HepG2 (cell line): ENCODE results near the gene BANK1. TPM values are rescaled to one million over a fixed set of nuclear protein-coding genes. Genes with fewer than 3 reads are reported as not detected.

Source experiments
- ATAC-seq: fragments of 200-7000 bp; cut with Tn5 transposase; 3 replicates; pipeline ENCODE4 v1.9.1; 2020; ENCODE audit warnings: mild to moderate bottlenecking, moderate library complexity
- BruUV-seq: library from RNA; stranded (reverse); fragments of 400-500 nt; replicated peaks from 2 replicates; lab custom pipeline; 2021; lab: Mats Ljungman, UMichigan
- CTCF ChIA-PET: fragments of 300-600 bp; formaldehyde crosslinking; extraction: SDS; loops from one replicate; lab custom pipeline; 2021; ENCODE audit warnings: low total read pairs, inconsistent platforms, low intra/inter-chr PET ratio; lab: Yijun Ruan, JAX
- POLR2A ChIA-PET: fragments of 350-600 bp; sonication (Branson Sonifier 250); formaldehyde crosslinking; loops from one replicate; lab custom pipeline; 2020; ENCODE audit warnings: antibody characterized with exemption, inconsistent platforms; lab: Yijun Ruan, JAX
- DNase-seq: peaks from one replicate; pipeline ENCODE4 v3.0.0-alpha.2; 2015; ENCODE audit warnings: low spot score
- FAIRE-seq: peaks from 3 replicates; lab custom pipeline; 2011; peaks lifted over from hg19 to GRCh38; lab: Jason Lieb, UNC
- H2AFZ ChIP-seq: one replicate; pipeline ENCODE4 v1.6.1; 2011; ENCODE audit warnings: low read length, inconsistent platforms
- H3K27ac ChIP-seq: fragments of 300-600 bp; 3 replicates; pipeline ENCODE4 v1.8.0; 2011; ENCODE audit warnings: mixed run types, mild to moderate bottlenecking, mixed read lengths, low read length, inconsistent platforms; ENCODE audit not compliant: insufficient read depth; ENCODE audit errors: extremely low read length
- H3K27me3 ChIP-seq, 2 experiments: fragments of 200-600 bp in 1 of 2; 2 replicates in 1 of 2; 3 replicates in 1 of 2; pipeline versions ENCODE4 v1.6.0 to v1.8.0; 2011; ENCODE audit warnings: low read length in 2 of 2, mild to moderate bottlenecking in 2 of 2, moderate library complexity in 2 of 2, inconsistent platforms in 1 of 2; ENCODE audit not compliant: insufficient read depth in 2 of 2, control insufficient read depth in 1 of 2
- H3K36me3 ChIP-seq, 2 experiments: fragments of 200-600 bp in 1 of 2; replicated peaks in 1 of 2; 2 replicates in 1 of 2; 3 replicates in 1 of 2; pipeline versions ENCODE4 v1.5.1 to v1.8.0; 2011; ENCODE audit warnings: low read length in 2 of 2, inconsistent platforms in 1 of 2; ENCODE audit not compliant: insufficient read depth in 2 of 2, control insufficient read depth in 1 of 2
- H3K4me1 ChIP-seq: 2 replicates; pipeline ENCODE4 v1.5.1; 2012; ENCODE audit warnings: low read length, inconsistent platforms; ENCODE audit not compliant: insufficient read depth
- H3K4me2 ChIP-seq: 2 replicates; pipeline ENCODE4 v1.6.0; 2011; ENCODE audit warnings: low read depth, low read length, inconsistent platforms
- H3K4me3 ChIP-seq, 3 experiments: fragments of 200-600 bp in 1 of 3; sonication (generic), shearing (Covaris generic) in 1 of 3; replicated peaks in 1 of 3; 2 replicates each; pipeline ENCODE4 v1.5.1; 2011 to 2016; ENCODE audit warnings: low read length in 3 of 3, inconsistent platforms in 2 of 3, low read depth in 2 of 3, mild to moderate bottlenecking in 2 of 3, control low read depth in 1 of 3, mixed read lengths in 1 of 3; ENCODE audit not compliant: insufficient read depth in 1 of 3
- H3K79me2 ChIP-seq: one replicate; pipeline ENCODE4 v1.6.1; 2011; ENCODE audit warnings: low read length, inconsistent platforms; ENCODE audit not compliant: insufficient read depth
- H3K9ac ChIP-seq: 2 replicates; pipeline ENCODE4 v1.6.0; 2011; ENCODE audit warnings: mild to moderate bottlenecking, low read depth, low read length, inconsistent platforms; ENCODE audit not compliant: insufficient read depth
- H3K9me3 ChIP-seq: 2 replicates; pipeline ENCODE4 v1.5.1; 2012; ENCODE audit warnings: mild to moderate bottlenecking, low read length
- H4K20me1 ChIP-seq: 2 replicates; pipeline ENCODE4 v1.6.0; 2011; ENCODE audit warnings: inconsistent platforms, mild to moderate bottlenecking, low read length, moderate library complexity; ENCODE audit not compliant: insufficient read depth
- EP300 ChIP-seq, 3 experiments: sonication (generic) in 1 of 3; formaldehyde crosslinking in 1 of 3; IDR thresholded peaks; 2 replicates each; pipeline versions ENCODE4 v1.5.1 to v1.6.1; 2011 to 2020; ENCODE audit warnings: low read depth in 2 of 3, low read length in 2 of 3, borderline replicate concordance in 1 of 3, improper control_type of control experiment in 1 of 3, mild to moderate bottlenecking in 1 of 3, missing genetic modification reagents in 1 of 3, moderate library complexity in 1 of 3
- GRHL1 ChIP-seq: sonication (generic); formaldehyde crosslinking; conservative IDR thresholded peaks from 2 replicates; pipeline ENCODE4 v1.8.0; 2022; ENCODE audit warnings: missing genetic modification reagents
- KDM3A ChIP-seq: IDR thresholded peaks from 2 replicates; pipeline ENCODE4 v1.6.1; 2018; ENCODE audit warnings: low read depth, missing compliant biosample characterization
- MLLT10 ChIP-seq: sonication (generic); formaldehyde crosslinking; IDR thresholded peaks from 2 replicates; pipeline ENCODE4 v1.4.0; 2020; ENCODE audit warnings: missing genetic modification reagents
- PATZ1 ChIP-seq: sonication (generic); formaldehyde crosslinking; IDR thresholded peaks from 2 replicates; pipeline ENCODE4 v1.4.0; 2020; ENCODE audit warnings: missing genetic modification reagents
- PBX2 ChIP-seq: IDR thresholded peaks from 2 replicates; pipeline ENCODE4 v1.6.1; 2016; ENCODE audit warnings: control low read depth
- RFX3 ChIP-seq: IDR thresholded peaks from 2 replicates; pipeline ENCODE4 v1.6.1; 2016; ENCODE audit warnings: missing biosample characterization, missing genetic modification reagents
- SP140L ChIP-seq: sonication (generic); formaldehyde crosslinking; IDR thresholded peaks from 2 replicates; pipeline ENCODE4 v1.4.0; 2020; ENCODE audit warnings: missing genetic modification reagents, borderline replicate concordance
- ZBTB43 ChIP-seq: sonication (generic); formaldehyde crosslinking; conservative IDR thresholded peaks from 2 replicates; pipeline ENCODE4 v1.4.0; 2020; ENCODE audit warnings: missing genetic modification reagents
- ZFP1 ChIP-seq: IDR thresholded peaks from 2 replicates; pipeline ENCODE4 v1.6.1; 2016
- ZMYM3 ChIP-seq: sonication (generic); formaldehyde crosslinking; IDR thresholded peaks from 2 replicates; pipeline ENCODE4 v1.5.1; 2020; ENCODE audit warnings: mild to moderate bottlenecking, missing genetic modification reagents
- ZNF138 ChIP-seq: sonication (generic); formaldehyde crosslinking; IDR thresholded peaks from 2 replicates; pipeline ENCODE4 v1.5.0; 2020; ENCODE audit warnings: mild to moderate bottlenecking, low read depth, missing genetic modification reagents
- ZNF3 ChIP-seq: IDR thresholded peaks from 2 replicates; pipeline ENCODE4 v1.7.0; 2017; ENCODE audit warnings: inconsistent platforms
- ZNF33B ChIP-seq: sonication (generic); formaldehyde crosslinking; IDR thresholded peaks from 2 replicates; pipeline ENCODE4 v1.5.1; 2020; ENCODE audit warnings: mild to moderate bottlenecking, missing genetic modification reagents
- ZNF441 ChIP-seq: sonication (generic); formaldehyde crosslinking; IDR thresholded peaks from 2 replicates; pipeline ENCODE4 v1.7.0; 2021; ENCODE audit warnings: missing genetic modification reagents, borderline replicate concordance
- ZNF792 ChIP-seq: IDR thresholded peaks from 2 replicates; pipeline ENCODE4 v1.6.1; 2016
- WGBS: methylation state at CpG from one replicate; pipeline ENCODE4 v1.1.6; 2017; ENCODE audit warnings: low lambda C conversion rate; 5-methylcytosine and 5-hydroxymethylcytosine counted together
- in situ Hi-C: cut with HindIII; loops from 2 replicates; pipeline ENCODE4 v1.10.0; 2017; ENCODE audit warnings: low pct_unique_long_range_greater_than_20kb; ENCODE audit not compliant: extremely low pct_ligation_motif_present
- intact Hi-C: fragments of 100-400 bp; cut with micrococcal nuclease; formaldehyde crosslinking; loops from one replicate; pipeline ENCODE4 v1.10.0; 2022; ENCODE audit not compliant: unreplicated experiment
- polyA plus RNA-seq, 8 experiments: library from polyadenylated mRNA; depleted of rRNA in 3 of 8; stranded (reverse) in 7 of 8; unstranded in 1 of 8; fragments of >200 nt; fragmentation: Illumina TruSeq in 4 of 8; extraction: Trizol in 4 of 8; gene quantifications; 2 replicates each; pipeline versions ENCODE4 v1.2.1 to v1.2.3, GENCODE V29; 2011 to 2016; ENCODE audit warnings: low read depth in 4 of 8, missing spikeins in 1 of 8, mixed read lengths in 1 of 8; ENCODE audit not compliant: insufficient read depth in 1 of 8
- total RNA-seq, 5 experiments: library from RNA; depleted of rRNA; stranded (reverse); fragments of >200 nt; fragmentation: Illumina TruSeq; extraction: Trizol; gene quantifications; 2 replicates each; pipeline ENCODE4 v1.2.3, GENCODE V29; 2016; ENCODE audit warnings: low read depth in 1 of 5

BANK1 gene
- total and polyA plus RNA-seq, 2 of the 13 experiments (the other 11 are each of a cell fraction or from before 2014, with no cell fraction given) = 0.15 TPM; not detected in 1

- no peak for TF ChIP-seq GRHL1 (CRISPR knock-in tag)
- no peak for TF ChIP-seq ZNF138 (CRISPR knock-in tag)
- no peak for TF ChIP-seq ZNF3 (CRISPR knock-in tag)
- TF ChIP-seq ZNF33B (CRISPR knock-in tag) = no peak
- TF ChIP-seq MLLT10 (CRISPR knock-in tag) = no peak
- TF ChIP-seq ZFP1 (CRISPR knock-in tag) = no peak
- TF ChIP-seq EP300 (IDR thresholded peaks at IDR 0.05; ENCODE audit: low read depth in 2 of 2, low read length in 2 of 2) = no peak
- TF ChIP-seq EP300 (CRISPR knock-in tag; IDR thresholded peaks at IDR 0.05; ENCODE audit: borderline replicate concordance) = no peak
Observed at GRCh38 chr4:101835121-101835904, 44.8 kb downstream of the BANK1 start (continued).

- in situ Hi-C loops (no loop called here), intact Hi-C loops (no loop called here)
- no peak for DNase-seq
- Histone ChIP-seq H3K27ac (no peak overlapping the region), H3K9ac (no peak overlapping the region), H3K4me3 (no peak overlapping the region), H4K20me1 (no peaks in the 10 kb centered on the region), H3K79me2 (no peaks in the 10 kb centered on the region), H3K9me3 (no peaks in the 10 kb centered on the region), H3K36me3 (no peaks in the 10 kb centered on the region), H3K4me2 (no peak overlapping the region), H3K27me3 (no peaks in the 10 kb centered on the region), H3K4me1 (no peaks in the 10 kb centered on the region), H2AFZ (no peak overlapping the region)
- ChIA-PET POLR2A (no interaction called here), CTCF (no interaction called here)
- no peak for ATAC-seq
- no TSS peak for BruUV-seq
- 33% methylated on average over 1 of the region's 1 CpG for WGBS
- FAIRE-seq = no peak
- TF ChIP-seq ZNF792 (CRISPR knock-in tag) (no peak), KDM3A (CRISPR knock-in tag) (no peak), ZMYM3 (CRISPR knock-in tag) (no peak), RFX3 (CRISPR knock-in tag) (no peak), SP140L (CRISPR knock-in tag) (no peak), ZNF441 (CRISPR knock-in tag) (no peak), PATZ1 (no peak), PBX2 (no peak), ZBTB43 (CRISPR knock-in tag) (no peak)
Observed at GRCh38 chr4:101843054-101843453, 52.5 kb downstream of the BANK1 start.
